ENCODE measurements around the gene FBXO46. TPM values are rescaled to one million over a fixed set of nuclear protein-coding genes. Genes with fewer than 3 reads are reported as not detected.

FBXO46 gene
- total RNA-seq, 2 experiments from 2014 or later, result 27.5 to 32.2 TPM

- DNase-seq (ENCODE audit: low spot score), result no peak
- BruUV-seq (replicated peaks), result no TSS peak
- H3K9me2 ChIP-seq (ENCODE audit: insufficient read depth, low read length), result no peaks in the 10 kb centered on the region
- H3K36me3 ChIP-seq (ENCODE audit: insufficient read depth, low read length), result no peaks in the 10 kb centered on the region
- no peak overlapping the region for H3K4me3 ChIP-seq (ENCODE audit: low read depth, low read length, poor library complexity, severe bottlenecking)
- H3K4me1 ChIP-seq (ENCODE audit: insufficient read depth, low read length, poor library complexity, severe bottlenecking), result peaks cover 35% of the 10 kb centered on the region
- H3K4me2 ChIP-seq (ENCODE audit: low read length), result no peak overlapping the region
- H3K79me2 ChIP-seq (ENCODE audit: insufficient read depth, low read depth, low read length), result no peaks in the 10 kb centered on the region
- no peak for TF ChIP-seq EZH2phosphoT487 (IDR thresholded peaks at IDR 0.05; ENCODE audit: borderline replicate concordance, low read depth, low read length)
- TF ChIP-seq, protein P1, sequence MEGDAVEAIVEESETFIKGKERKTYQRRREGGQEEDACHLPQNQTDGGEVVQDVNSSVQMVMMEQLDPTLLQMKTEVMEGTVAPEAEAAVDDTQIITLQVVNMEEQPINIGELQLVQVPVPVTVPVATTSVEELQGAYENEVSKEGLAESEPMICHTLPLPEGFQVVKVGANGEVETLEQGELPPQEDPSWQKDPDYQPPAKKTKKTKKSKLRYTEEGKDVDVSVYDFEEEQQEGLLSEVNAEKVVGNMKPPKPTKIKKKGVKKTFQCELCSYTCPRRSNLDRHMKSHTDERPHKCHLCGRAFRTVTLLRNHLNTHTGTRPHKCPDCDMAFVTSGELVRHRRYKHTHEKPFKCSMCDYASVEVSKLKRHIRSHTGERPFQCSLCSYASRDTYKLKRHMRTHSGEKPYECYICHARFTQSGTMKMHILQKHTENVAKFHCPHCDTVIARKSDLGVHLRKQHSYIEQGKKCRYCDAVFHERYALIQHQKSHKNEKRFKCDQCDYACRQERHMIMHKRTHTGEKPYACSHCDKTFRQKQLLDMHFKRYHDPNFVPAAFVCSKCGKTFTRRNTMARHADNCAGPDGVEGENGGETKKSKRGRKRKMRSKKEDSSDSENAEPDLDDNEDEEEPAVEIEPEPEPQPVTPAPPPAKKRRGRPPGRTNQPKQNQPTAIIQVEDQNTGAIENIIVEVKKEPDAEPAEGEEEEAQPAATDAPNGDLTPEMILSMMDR (conservative IDR thresholded peaks at IDR 0.05; ENCODE audit: low read length), result no peak
- intact Hi-C loops (cut with micrococcal nuclease; ENCODE audit: unreplicated experiment), result no loop called here
- H3K27ac ChIP-seq (ENCODE audit: low read depth, low read length, poor library complexity, severe bottlenecking), result no peak overlapping the region
- H4K20me1 ChIP-seq (ENCODE audit: insufficient read depth, low read length), result no peaks in the 10 kb centered on the region
- no peaks in the 10 kb centered on the region for H3K9me3 ChIP-seq (ENCODE audit: low read length)
- CTCF ChIA-PET (ENCODE audit: unreplicated experiment), result interaction anchor here (0.6 kb wide), 1 partner anchor 36 kb away, joined by 3 read pairs; no protein-coding TSS in a partner anchor
- POLR2A ChIA-PET, result no interaction called here
- no peak overlapping the region for H2AFZ ChIP-seq (ENCODE audit: low read length)
These were observed 55.8 kb downstream of the FBXO46 start for GRCh38 chr19:45674946-45675345.

DNA sequence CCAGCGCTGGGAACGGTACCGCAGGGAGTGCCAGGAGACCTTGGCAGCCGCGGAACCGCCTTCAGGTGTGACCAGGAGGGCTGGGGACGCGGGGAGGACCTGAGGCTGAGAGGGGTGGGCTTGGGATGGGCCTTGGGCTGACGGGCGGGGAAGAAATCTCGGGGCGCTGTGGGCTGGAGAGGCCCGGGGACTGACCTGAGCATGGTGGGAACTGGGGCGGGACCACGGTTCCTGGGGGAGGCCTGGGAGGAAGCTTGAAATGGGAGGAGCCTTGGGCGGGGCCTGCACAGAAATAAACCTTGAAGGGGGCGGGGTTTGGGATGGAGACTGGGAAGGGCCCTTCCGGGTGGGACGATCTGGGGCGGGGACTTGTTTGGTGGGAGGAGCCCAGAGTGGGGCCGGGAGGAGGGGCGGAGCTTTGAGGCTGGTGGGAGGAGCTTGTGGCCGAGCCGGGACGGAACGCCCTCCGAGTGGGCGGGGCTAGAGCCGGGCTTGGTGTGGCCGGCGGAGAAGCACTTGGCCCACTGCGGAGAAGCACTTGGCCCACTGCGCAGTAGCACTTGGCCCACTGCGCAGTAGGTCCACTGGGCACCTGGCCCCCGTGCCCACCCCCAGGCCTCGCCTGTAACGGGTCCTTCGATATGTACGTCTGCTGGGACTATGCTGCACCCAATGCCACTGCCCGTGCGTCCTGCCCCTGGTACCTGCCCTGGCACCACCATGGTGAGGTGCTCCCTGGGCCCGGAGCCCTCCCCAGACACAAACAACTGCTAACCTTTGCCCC lies 59.8 kb downstream of the FBXO46 start:
- no TSS peak for BruUV-seq (replicated peaks)
- H2AFZ ChIP-seq (ENCODE audit: low read length), result no peak overlapping the region
- CTCF ChIA-PET (ENCODE audit: unreplicated experiment), result no interaction called here
- POLR2A ChIA-PET, result interaction anchor here (0.7 to 1.3 kb wide), 4 partner anchors 9 to 1185 kb away, joined by 3 to 5 read pairs (median 3); no protein-coding TSS in a partner anchor
- H4K20me1 ChIP-seq (ENCODE audit: insufficient read depth, low read length), result no peaks in the 10 kb centered on the region
- H3K27ac ChIP-seq (ENCODE audit: low read depth, low read length, poor library complexity, severe bottlenecking), result no peak overlapping the region
- intact Hi-C loops (cut with micrococcal nuclease; ENCODE audit: unreplicated experiment), result loop anchor here (1.0 kb wide), 1 partner anchor 35 kb away; no protein-coding TSS in a partner anchor
- H3K9me2 ChIP-seq (ENCODE audit: insufficient read depth, low read length), result no peaks in the 10 kb centered on the region
- TF ChIP-seq, protein P1 (conservative IDR thresholded peaks at IDR 0.05; ENCODE audit: low read length), result no peak
- no peak for TF ChIP-seq EZH2phosphoT487 (IDR thresholded peaks at IDR 0.05; ENCODE audit: borderline replicate concordance, low read depth, low read length)
- peaks cover 52% of the 10 kb centered on the region for H3K4me1 ChIP-seq (ENCODE audit: insufficient read depth, low read length, poor library complexity, severe bottlenecking)
- no peaks in the 10 kb centered on the region for H3K9me3 ChIP-seq (ENCODE audit: low read length)
- no peaks in the 10 kb centered on the region for H3K79me2 ChIP-seq (ENCODE audit: insufficient read depth, low read depth, low read length)
- H3K4me3 ChIP-seq (ENCODE audit: low read depth, low read length, poor library complexity, severe bottlenecking), result peak overlapping the region; percentile 47
- peak; percentile 91 for DNase-seq (ENCODE audit: low spot score)
- peak overlapping the region; percentile 62 for H3K4me2 ChIP-seq (ENCODE audit: low read length)
- no peaks in the 10 kb centered on the region for H3K36me3 ChIP-seq (ENCODE audit: insufficient read depth, low read length)
